NCI-H82 treated with DMSO at 0.1 percent for 48 hours (cell line): Measurements from ENCODE around the gene SLC35E1.

Source experiments
- DNase-seq: peaks from one replicate; lab custom pipeline; 2025; ENCODE audit not compliant: unreplicated experiment; lab: John Stamatoyannopoulos, UW

The SLC35E1 gene

DNA sequence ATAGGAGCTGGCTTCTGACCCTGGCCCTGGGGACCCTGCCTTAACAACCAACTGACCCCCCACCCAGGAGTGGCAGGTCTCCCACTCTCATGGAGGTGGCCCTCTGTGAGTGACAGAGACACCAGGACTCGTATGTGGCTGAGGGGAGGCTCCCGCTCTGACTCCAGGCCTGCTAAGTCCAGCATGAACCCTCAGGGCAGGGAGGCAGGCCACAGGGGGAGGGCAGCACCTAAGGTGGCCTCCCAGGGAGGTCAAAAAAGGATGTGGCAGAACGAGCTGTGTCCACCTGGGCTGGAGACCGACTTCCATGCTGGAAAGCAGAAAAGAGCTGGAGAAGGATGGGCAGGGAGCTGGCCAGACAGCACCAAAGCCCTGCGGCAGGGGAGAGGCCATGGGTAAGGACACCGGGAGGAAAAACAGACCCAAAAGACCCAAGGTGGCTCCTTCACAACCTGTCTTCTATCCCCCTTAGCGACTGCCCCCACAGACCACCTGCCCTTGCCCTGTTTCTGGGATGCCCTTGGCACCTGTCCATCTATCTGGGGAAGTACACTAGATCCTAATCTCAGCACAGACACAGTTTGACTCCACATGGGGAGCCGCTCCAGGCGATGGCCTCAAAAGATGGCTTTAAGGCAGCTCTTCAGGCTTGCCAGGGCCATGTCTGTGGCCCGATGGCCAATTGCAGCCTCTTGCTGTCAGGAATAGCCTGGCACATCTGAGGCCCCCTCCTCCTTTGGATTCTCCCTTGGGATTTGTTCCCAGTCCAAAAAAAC, 10.5 kb upstream of the SLC35E1 start:
- DNase-seq, result no peak

DNA sequence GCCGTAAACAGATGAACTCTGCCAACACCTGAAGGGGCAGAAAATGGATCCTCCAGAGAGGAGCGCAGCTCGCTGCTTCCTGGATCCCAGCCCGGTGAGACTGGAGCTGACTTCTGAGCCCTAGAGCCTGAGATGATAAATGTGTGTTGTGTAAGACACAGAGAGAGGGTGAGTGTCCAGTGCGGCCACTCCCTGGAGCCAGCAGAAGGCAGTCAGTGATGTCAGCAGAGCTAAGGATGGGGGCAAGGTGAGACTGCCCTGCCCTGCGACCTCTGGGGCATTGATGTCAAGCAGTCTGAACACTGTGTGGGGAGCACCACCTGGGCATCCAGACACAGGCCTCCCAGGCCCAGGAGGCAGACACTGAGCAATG, 9.7 kb upstream of the SLC35E1 start:
- no peak for DNase-seq

DNA sequence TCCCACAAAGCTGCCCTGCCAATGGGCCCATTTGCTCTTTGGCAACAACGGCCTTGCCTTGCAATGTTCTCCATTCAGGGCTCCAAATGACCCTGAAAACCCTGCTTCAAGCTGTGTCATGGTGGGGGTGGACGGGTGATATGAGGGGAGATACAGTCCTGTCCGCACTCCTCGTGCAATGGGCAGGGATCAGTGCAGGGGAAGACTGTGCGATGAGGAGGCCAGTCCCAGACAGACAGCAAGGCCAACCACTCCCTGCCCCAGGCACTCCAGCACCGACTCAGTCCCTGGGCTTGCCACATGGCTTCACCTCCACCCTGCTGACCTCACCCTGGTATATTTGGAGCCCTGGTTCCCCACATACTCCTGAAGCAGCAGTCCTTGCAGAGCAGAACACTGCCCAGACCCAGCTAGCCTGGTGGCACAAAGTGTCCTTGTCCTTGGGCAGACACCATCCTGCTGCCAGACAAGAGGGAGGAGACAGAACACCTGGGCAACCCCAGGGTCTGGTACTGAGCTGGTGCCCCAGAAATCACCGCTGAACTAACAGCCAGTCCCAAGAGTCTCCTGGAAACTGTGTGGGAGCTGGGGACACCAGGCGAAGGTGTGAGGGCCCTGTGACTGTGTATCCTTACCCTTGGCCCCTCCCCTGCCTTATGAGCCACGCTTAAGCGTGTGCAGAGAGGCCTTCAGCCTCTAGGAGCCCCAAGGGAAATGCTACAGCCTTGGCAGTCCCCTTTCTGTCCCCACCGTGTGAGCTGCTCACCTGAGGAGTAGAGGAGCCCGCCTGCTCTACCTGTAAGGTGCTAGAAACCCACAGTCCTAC, 9.1 kb upstream of the SLC35E1 start:
- DNase-seq, result no peak

DNA sequence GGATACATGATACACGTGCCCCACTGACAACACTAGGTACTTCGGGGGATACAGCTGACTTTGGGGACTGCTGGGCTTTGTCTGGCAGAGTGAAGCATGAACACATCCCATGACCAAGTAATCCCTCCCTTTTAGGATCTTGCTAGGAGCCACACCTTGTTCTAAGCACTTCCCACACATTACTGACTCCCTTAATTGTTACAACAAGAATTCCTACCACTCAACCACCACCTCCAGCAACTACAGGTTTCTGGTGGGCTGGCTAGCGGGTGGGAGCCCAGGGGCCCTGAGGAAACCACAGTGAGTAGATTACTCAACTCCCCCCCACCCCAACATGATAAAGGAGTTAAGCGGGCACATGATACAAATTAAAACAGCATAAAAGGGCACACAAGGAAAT, 7.2 kb upstream of the SLC35E1 start:
- DNase-seq, result no peak

DNA sequence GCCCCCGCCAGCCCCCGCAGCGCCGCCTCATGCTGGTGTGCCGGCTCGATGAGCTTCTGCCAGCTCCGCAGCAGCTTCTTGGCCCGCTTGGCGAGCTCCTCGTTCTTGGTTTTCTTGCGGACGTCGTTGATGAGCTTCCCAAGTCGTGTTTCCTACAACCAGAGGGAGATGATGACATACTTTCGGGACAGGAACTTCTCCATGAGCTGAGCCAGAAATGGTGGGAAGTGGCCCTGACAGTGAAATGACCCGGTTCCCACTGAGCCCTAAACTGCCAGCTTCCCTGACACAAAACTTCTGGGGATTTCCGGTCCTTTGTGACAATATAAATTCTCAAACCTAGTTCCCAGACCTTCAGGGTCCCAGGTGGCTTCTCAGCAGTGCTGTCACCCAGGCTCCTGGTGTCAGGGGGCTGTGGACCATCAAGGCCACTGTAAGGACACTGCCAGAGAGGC, 5.3 kb upstream of the SLC35E1 start:
- DNase-seq, result no peak

DNA sequence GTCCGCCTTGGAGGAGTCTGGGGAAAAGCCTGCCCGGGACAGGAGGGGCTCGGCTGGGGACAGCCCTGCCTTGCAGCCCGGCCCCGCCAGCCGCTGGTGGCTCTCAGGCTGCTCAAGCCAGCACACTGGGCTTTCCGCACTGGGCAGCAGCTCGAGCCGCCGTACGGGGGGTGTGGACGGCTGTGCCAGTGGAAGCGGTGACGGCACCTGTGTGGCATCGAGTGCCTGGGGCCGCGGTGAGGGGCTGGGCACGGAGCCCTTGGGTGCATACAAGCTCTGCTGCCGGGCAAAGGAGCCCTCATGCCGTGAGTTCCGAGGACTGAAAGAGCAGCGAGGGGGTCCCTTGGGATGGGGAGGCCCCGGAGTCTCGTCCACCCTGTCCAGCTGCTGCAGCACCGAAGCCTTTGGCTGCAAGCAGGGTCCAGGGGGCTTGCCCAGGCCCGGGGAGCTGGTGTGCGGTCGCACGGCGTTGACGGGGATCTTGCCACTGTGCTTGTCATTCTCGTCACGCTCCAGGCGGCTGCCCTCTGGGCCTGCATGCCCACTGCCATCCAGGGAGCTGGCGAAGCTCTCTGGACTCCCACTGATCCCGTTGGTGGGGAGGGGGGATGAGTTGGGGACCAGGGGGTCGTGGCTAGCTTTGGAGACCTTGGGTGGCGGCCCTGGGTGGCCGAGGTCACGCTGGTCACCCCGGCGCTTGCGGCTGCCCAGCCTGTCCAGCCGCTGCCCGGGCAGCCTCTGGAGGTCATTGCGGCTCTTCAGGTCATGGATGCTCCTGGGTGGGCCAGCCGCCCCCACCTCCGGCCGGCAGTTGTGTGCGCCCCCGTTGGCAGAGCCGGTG, 4.7 kb upstream of the SLC35E1 start:
- no peak for DNase-seq

DNA sequence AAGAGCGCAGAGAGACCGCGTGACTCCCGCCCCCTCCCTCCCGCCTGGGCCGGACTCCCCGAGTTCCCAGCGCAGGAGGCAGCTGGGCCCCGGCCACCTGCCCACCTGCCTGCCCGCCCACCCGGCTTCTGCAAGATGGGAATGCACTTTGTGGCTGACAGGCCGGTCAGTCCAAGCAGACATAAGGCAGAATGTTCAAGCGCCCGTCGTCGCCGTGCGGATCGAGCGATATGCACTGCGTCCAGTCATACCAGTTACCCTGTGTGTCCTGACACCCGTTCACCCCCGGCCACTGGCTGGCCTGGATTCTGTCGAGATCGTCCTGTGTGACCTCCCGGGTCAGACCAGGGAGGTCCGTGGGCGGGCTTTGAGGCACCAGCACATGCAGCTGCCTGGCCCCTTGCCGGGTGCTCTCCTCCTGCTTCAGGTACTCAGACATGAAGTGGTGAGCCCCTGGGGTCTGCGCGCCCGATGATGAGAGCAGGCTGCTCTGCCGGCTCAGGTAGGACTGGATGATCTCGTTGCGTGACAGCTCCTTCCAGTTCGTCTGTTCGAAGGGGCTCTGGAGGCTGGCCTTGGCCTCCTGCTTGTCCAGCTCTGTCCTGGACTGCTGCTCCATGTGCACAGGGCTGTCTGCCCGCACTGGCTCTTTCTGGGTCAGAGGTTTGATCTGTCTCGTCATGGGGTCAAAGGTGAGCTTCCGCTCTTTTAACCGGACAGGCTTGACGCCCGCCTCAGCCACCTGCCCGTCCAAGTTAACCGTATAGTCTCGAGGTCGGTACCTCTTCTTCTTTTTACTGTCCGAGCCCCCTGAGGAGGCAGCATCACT, 3.9 kb upstream of the SLC35E1 start:
- no peak for DNase-seq

DNA sequence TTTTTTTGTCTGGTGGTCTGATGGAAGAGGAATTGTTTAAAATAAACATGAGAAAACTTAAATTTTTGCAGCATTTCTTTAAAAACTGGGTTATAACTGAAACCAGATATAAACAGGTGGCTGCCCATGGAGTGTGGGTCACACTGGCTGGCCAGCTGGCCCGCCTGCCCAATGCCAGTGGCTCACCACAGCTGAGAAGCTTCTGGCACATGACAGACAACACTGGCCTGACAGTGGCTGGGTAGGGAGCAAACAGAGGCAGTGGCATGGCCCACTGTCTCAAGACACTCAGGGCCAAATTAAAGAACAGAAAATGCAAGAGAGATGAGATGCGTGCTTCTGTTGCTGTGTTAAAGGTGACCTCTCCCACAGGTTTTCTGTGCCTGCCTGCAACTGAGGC, 3.1 kb upstream of the SLC35E1 start:
- DNase-seq, result no peak

DNA sequence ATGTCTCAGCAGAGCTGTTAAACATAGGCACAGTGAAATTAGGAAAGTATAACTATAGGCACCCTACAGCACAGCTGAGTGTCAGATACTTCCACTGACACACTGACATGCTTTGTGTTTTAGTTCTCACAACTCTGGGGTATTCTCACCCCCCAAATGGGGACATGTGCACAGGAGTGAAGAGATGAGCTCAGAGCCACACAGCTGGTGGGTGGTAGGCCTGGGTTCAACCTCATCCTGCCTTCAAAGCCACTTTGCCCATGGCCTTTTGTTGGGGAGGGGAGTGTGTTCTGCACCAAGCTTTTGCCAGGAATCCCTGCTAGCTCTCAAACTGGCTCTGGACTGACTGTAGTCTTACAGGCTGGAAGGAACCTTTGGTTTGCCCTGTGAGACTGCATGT, 1.7 kb upstream of the SLC35E1 start:
- DNase-seq, result no peak

DNA sequence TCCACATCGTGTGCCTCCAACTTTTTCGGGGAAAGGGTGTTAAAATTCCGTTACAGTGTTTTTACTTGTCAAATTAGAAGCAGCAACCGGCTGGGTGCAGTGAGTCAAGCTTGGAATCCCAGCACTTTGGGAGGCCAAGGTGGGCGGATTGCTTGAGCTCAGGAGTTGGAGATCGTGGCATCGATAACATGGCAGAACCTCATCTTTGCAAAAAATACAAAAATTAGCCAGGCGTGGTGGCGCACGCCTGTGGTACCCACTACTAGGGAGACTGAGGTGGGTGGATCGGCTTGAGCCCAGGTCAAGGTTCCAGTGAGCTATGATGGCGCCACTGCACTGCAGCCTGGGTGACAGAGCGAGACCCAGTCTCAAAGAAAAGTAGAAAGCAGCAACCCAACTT, 1.1 kb upstream of the SLC35E1 start:
- no peak for DNase-seq

DNA sequence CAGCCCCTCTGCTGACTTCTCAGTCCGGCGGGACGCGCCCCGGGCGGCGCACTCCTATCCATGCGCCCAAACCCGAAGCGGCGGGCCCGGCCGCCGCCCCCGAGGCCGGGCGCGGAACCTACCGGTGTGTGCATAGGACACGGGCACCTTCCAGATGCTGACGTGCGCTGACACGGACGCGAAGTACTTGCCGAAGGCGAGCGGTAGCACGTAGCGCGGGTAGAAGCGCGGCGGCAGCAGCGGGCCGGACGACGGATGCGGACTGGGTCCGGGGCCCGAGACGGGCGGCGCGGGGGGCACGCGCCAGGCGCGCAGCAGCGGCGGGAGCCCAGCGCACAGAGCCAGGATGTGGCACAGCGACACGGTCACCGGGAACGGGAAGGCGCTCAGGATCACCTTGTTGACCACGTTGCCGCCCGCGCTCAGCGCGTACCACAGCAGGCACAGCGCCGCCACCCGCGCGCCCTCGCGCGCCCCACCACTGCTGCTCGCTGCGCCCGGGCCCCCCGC, 338 bp downstream of the SLC35E1 start:
- DNase-seq, result no peak

DNA sequence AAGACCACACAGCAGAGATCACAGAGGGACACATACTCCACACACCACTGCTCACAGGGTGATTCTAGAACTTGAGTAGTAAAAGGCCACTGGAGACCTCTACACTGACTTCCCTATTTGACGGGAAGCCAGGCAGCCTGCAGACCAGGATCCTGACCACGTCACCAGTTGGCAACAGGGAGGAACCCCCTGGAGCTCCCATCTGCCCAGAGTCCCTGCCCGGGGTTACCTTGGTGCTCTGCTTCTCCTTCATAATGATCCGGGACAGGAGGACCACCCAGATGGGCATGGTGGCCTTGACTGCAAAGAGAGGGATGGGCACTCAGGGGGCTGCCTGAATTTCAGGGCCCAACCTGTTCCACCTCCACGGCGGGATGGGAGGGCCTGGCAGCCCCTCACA, 932 bp downstream of the SLC35E1 start:
- no peak for DNase-seq

DNA sequence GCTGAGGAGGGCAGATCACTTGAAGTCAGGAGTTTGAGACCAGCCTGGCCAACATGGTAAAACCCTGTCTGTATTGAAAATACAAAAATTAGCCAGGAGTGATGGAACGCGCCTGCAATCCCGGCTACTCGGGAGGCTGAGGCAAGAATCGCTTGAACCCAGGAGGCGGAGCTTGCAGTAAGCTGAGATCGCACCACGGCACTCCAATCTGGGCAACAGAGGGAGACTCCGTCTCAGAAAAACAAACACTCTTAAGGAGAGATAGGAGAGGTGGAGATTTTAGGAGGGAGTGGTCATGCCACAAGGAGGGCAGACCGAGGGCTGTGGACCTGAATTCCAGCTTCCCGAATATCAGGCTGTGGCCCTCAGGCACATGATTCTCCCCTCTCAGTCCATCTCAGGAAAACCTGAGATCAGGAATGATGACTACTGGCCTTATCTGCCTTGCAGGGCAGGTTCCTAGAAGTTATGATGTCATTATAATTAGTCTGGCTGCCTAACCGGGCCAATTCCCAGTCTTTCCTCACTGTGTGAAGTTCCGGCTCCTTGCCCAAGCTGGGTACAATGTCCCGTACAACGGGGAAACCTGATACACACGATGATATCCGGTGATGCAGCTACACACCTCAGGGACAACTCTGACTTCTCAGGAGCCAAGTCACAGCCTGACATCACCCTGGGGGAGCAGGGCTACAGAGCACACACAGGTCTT, 2.5 kb downstream of the SLC35E1 start:
- DNase-seq, result no peak

DNA sequence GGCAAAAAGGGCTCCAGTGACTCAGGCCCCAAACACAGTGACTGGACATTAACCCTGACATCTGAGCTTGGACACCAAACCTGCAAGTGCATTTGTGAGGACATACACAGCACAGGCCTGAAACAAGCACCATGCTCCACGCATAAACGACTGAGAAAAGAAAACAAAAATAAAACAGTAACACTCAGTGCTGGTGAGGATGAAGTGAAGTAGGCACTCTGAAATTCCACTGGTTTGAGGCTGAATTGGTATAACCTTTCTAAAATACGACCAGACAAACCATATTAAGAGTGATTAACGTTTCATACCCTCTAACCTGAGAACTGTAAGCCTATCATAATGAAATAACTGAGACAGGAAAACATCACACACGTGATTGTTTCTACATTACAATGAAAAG, 5.5 kb downstream of the SLC35E1 start:
- no peak for DNase-seq

DNA sequence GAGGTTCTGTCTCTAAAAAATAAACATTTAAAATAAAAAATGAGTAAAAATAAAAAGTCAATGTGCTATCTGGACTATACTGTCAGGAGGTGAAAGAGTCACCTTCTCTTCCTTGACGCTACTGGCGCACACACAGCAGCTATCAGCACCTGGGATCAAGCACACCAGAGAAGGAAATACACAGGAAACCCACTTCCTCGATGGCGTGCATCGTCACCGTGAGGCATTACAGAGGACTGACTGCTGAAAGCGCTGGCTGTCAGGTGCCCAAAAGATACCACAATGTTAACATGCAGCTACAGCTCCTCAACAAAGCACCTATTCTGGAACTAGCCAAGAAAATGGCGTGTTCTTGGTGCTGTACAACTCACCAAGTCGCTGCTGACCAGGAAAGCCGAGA, 6.1 kb downstream of the SLC35E1 start:
- DNase-seq, result no peak

DNA sequence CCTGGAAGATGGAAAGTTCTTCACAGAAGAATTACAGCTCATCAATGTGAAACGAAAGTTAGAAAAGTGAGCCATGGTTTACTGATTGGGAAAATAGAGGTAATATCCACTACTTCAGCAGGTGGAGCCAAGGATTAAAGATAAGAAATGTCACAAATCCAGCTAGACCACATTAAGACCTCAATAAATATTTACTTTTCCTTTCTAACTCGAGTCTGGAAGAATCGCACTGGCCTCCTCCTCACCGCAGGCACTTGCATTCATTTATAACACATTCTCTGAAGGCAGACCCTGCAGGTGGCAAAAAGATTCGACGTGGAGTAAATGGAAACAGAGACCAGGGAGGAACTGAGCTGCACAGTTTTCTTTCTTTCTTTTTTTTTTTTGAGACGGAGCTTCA, 7.4 kb downstream of the SLC35E1 start:
- no peak for DNase-seq

DNA sequence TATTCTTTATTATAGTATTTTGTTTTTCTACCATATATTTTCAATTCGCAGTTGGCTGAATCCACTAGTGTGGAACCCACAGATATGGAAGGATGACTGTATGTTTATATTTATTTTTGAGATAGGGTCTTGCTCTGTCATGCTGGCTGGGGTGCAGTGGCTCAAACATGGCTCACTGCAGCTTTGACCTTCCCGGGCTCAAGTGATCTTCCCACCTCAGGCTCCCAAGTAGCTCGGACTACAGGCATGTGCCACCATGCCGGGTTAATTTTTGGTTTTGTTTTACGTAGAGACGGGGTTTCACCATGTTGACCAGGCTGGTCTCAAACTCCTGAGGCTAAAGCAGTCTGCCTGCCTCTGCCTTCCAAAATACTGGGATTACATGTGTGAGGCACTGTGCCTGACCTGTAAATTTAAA, 9.6 kb downstream of the SLC35E1 start:
- no peak for DNase-seq

DNA sequence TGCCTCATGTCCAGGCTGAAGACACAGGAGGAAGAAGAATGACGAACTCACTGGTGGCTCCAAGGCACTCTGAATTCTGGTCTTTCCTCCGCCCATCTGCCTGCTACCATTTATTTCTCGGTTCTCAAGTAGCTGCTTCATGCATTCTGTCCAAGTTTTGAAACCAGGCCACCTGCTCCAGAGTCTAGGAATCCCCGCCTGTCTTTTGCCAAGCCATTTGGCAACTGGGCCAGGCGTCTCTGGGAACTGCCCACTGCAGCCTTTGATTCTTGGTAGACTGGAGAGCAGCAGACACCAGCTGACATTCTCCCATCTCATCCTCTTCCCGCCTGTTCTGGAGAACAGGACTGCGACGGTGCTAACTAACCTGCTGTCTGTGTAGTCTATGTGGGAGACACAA, 10.8 kb downstream of the SLC35E1 start:
- no peak for DNase-seq

DNA sequence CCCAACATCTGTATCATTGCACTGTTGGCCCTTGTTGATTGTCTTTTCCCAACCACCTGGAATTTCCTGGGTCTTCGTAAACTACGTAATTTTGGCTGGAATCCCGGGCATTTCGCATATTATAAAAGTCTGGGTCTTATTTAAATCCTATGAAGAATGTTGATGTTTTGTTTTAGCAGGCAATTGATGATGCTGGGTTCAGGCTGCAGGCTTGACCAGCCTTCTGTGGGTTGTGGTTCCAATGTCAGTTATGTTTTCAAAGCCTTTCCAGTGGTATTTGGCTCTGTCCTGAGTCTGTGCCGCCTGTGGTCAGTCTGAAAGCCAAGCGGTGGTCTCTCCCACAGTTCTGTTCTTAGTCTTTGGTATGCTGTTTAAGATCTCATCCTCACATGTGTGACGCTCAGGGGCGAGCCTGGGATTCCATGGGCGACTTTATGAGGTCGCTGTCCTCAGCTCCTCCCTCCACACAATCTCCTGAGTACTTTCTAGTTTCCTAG, 12.4 kb downstream of the SLC35E1 start:
- DNase-seq, result no peak

DNA sequence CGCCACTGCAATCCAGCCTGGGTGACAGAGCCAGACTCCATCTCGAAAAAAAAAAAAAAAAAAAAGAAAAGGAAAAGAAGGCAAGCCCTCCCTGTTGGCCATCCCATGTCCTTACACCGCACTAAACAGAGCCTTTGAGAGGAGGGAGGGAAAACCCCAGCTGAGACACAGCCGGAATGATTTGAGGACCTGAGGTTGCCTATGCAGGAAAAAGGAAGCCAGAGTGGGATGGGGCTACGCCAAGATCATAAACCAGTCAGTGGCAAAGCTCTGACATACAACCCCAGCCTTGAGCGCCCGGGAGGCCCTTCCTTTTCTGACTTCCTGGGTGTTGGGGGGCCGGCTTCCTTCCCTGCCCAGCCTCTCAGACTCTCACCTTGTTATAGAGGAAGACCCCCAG, 17.4 kb downstream of the SLC35E1 start:
- DNase-seq, result no peak
